ENCODE measurements around the gene SSPN.

GRCh38 chr12:26231921-26232320 lies 36.5 kb downstream of the SSPN start:
- TF ChIP-seq CTCF (IDR thresholded peaks at IDR 0.05; ENCODE audit: insufficient read depth, low read depth, low read length) (no peak), EZH2 (IDR thresholded peaks at IDR 0.05; ENCODE audit: insufficient read depth, low read length) (no peak)
